Activated CD4-positive, alpha-beta T cell treated with anti-CD3 and anti-CD28 coated beads, Interleukin-2, amount 10 ng/mL, durations not matched to agents 24 days and 14 days (primary cell): Measurements from ENCODE around the gene CARD8. TPM values are rescaled to one million over a fixed set of nuclear protein-coding genes. Genes with fewer than 3 reads are reported as not detected.
A peak's percentile ranks its signal among the peaks of the same experiment; 100 is the strongest.

Experiments used
- DNase-seq: peaks from one replicate; pipeline ENCODE4 v3.0.0; 2022
- H3K27ac Mint-ChIP-seq: one replicate; pipeline ENCODE4 v1.8.0; 2022; ENCODE audit warnings: mild to moderate bottlenecking, mixed read lengths
- H3K27me3 Mint-ChIP-seq: one replicate; pipeline ENCODE4 v1.8.0; 2022; ENCODE audit warnings: mixed read lengths
- H3K36me3 Mint-ChIP-seq: one replicate; pipeline ENCODE4 v1.8.0; 2022; ENCODE audit warnings: low read depth, mild to moderate bottlenecking, mixed read lengths
- H3K4me1 Mint-ChIP-seq: one replicate; pipeline ENCODE4 v1.8.0; 2021; ENCODE audit warnings: mixed read lengths
- H3K4me3 Mint-ChIP-seq: one replicate; pipeline ENCODE4 v1.8.0; 2022; ENCODE audit warnings: mild to moderate bottlenecking, moderate library complexity, mixed read lengths
- H3K9me3 Mint-ChIP-seq: one replicate; pipeline ENCODE4 v1.8.0; 2021; ENCODE audit warnings: mixed read lengths
- intact Hi-C: fragments of 100-400 bp; cut with micrococcal nuclease; formaldehyde crosslinking; loops from one replicate; pipeline ENCODE4 v1.15.1; 2023
- total RNA-seq: library from RNA; stranded (reverse); gene quantifications from 2 replicates; pipeline ENCODE4 v1.2.3, GENCODE V29; 2022

CARD8 gene
- total RNA-seq, 1 donor from 2014 or later: 127 TPM

GRCh38 chr19:48190885-48191284 lies 64.8 kb downstream of the CARD8 start:
- no peak overlapping the region for H3K4me3 Mint-ChIP-seq
- H3K9me3 Mint-ChIP-seq: no peaks in the 10 kb centered on the region
- DNase-seq: no peak
- H3K4me1 Mint-ChIP-seq: peaks cover 2% of the 10 kb centered on the region
- no peaks in the 10 kb centered on the region for H3K27me3 Mint-ChIP-seq
- peaks cover 30% of the 10 kb centered on the region for H3K36me3 Mint-ChIP-seq
- intact Hi-C loops: no loop called here
- no peak overlapping the region for H3K27ac Mint-ChIP-seq

DNA sequence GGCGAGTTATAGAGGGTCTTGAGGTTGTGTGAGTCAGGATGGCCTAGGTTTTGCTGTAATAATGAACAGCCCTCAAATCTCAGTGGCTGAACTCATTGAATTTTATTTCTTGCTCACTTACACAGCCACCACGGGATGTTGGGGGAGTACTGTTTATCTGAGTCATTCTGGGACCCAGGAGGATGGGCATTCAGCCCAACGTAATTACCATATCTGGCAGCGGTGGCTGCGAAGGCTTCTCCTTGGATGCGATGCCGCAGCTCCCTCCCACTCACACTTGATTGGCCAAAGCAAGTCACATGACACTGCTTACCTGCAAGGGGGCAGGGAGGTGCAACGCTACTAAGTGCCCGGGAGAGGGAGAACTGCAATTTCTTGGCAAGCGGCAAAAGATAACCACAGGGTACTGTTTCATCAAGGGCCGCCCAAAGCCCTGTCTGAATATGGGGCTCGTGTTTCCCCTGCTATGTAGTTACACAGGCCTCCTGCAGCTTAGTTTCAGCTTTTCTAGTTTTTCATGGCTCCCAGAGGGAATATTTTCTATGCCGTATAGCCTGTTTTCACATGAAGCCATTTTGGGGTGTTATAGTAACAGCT lies 65.3 kb downstream of the CARD8 start:
- Mint-ChIP-seq H3K9me3 (no peaks in the 10 kb centered on the region), H3K27me3 (no peaks in the 10 kb centered on the region), H3K4me3 (no peak overlapping the region), H3K36me3 (peaks cover 30% of the 10 kb centered on the region), H3K27ac (no peak overlapping the region), H3K4me1 (peaks cover 2% of the 10 kb centered on the region)
- DNase-seq: no peak
- intact Hi-C loops: no loop called here

- H3K27ac Mint-ChIP-seq: no peak overlapping the region
- intact Hi-C loops: no loop called here
- no peak for DNase-seq
- H3K36me3 Mint-ChIP-seq: peaks cover 44% of the 10 kb centered on the region
- no peak overlapping the region for H3K4me3 Mint-ChIP-seq
- H3K27me3 Mint-ChIP-seq: no peaks in the 10 kb centered on the region
- no peaks in the 10 kb centered on the region for H3K9me3 Mint-ChIP-seq
- H3K4me1 Mint-ChIP-seq: no peaks in the 10 kb centered on the region
Measured at GRCh38 chr19:48186541-48186991, 69.1 kb downstream of the CARD8 start.

GRCh38 chr19:48186015-48186414 lies 69.7 kb downstream of the CARD8 start:
- Mint-ChIP-seq H3K36me3 (peaks cover 46% of the 10 kb centered on the region), H3K27ac (no peak overlapping the region), H3K4me3 (no peak overlapping the region), H3K27me3 (no peaks in the 10 kb centered on the region), H3K9me3 (no peaks in the 10 kb centered on the region), H3K4me1 (no peaks in the 10 kb centered on the region)
- intact Hi-C loops: no loop called here
- DNase-seq: no peak

GRCh38 chr19:48183356-48183755 lies 72.4 kb downstream of the CARD8 start:
- Mint-ChIP-seq H3K9me3 (no peaks in the 10 kb centered on the region), H3K4me3 (no peak overlapping the region), H3K27ac (no peak overlapping the region), H3K36me3 (peaks cover 43% of the 10 kb centered on the region), H3K4me1 (no peaks in the 10 kb centered on the region), H3K27me3 (no peaks in the 10 kb centered on the region)
- no peak for DNase-seq
- intact Hi-C loops: no loop called here

DNA sequence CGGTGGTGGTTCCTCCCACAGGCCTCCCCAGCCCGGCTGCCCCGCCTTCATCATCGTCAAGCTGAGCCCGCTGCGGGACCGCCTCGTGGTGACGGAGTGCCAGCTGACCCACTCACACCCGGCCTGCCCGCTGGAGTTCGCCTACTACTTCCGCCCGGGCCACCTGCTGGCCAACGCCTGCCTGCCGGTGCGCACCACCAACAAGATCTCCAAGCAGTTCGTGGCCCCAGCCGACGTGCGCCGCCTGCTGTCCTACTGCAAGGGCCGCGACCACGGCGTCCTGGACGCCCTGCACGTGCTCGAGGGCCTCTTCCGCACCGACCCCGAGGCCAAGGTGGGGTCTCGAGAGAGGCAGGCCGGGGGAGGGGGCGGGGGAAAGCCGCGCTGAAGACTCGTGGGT lies 73.3 kb downstream of the CARD8 start:
- no peak for DNase-seq
- intact Hi-C loops: no loop called here
- Mint-ChIP-seq H3K27ac (no peak overlapping the region), H3K36me3 (peaks cover 36% of the 10 kb centered on the region), H3K4me1 (no peaks in the 10 kb centered on the region), H3K4me3 (no peak overlapping the region), H3K9me3 (no peaks in the 10 kb centered on the region), H3K27me3 (no peaks in the 10 kb centered on the region)

- H3K4me1 Mint-ChIP-seq: peaks cover 3% of the 10 kb centered on the region
- H3K36me3 Mint-ChIP-seq: peaks cover 41% of the 10 kb centered on the region
- no peak for DNase-seq
- intact Hi-C loops: no loop called here
- no peak overlapping the region for H3K4me3 Mint-ChIP-seq
- H3K27me3 Mint-ChIP-seq: no peaks in the 10 kb centered on the region
- no peak overlapping the region for H3K27ac Mint-ChIP-seq
- no peaks in the 10 kb centered on the region for H3K9me3 Mint-ChIP-seq
Measured at GRCh38 chr19:48181505-48181904, 74.2 kb downstream of the CARD8 start.

DNA sequence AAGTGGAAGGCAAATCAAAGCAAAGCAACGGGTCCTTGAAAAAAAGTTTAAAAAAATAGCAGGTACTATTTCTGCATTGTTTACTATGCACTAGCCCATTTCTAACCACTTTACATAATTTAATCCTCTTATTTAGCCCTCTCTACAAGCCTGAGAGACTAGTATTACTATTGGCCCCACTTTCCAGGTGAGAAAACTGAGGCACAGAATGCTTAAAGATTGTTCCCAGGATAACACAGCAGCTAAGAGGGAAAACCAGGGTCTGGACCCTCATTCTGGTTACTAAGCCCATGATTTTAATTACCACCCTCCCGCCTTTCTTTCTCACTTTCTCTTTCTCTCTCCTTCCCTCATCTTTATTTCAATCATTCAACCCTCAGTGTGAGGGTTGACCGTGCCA lies 79.5 kb downstream of the CARD8 start:
- H3K4me1 Mint-ChIP-seq: peaks cover 14% of the 10 kb centered on the region
- no peaks in the 10 kb centered on the region for H3K27me3 Mint-ChIP-seq
- intact Hi-C loops: no loop called here
- no peak for DNase-seq
- H3K4me3 Mint-ChIP-seq: no peak overlapping the region
- H3K9me3 Mint-ChIP-seq: no peaks in the 10 kb centered on the region
- peak overlapping the region; percentile 11 for H3K27ac Mint-ChIP-seq
- H3K36me3 Mint-ChIP-seq: peaks cover 48% of the 10 kb centered on the region

DNA sequence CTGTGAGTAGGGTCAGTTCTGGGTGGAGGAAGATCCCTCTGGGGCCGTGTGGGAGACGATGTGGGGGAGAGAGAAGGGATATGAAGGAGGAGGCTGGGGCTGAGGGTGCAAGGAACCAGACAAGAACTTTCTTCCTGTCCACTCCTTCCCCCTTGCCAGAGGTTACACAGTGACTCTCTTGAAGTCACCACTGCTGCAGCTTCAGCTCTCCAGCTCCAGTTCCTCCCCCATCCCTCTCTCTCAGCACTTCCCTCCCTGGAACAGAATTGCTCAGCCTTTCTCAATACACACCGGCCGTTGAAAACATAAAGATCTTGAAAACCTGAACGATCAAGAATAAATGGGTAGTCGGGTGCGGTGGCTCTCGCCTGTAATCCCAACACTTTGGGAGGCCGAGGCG lies 80.1 kb downstream of the CARD8 start:
- H3K4me1 Mint-ChIP-seq: peaks cover 19% of the 10 kb centered on the region
- H3K9me3 Mint-ChIP-seq: no peaks in the 10 kb centered on the region
- DNase-seq: no peak
- H3K36me3 Mint-ChIP-seq: peaks cover 50% of the 10 kb centered on the region
- no peaks in the 10 kb centered on the region for H3K27me3 Mint-ChIP-seq
- intact Hi-C loops: no loop called here
- H3K27ac Mint-ChIP-seq: no peak overlapping the region
- H3K4me3 Mint-ChIP-seq: no peak overlapping the region

DNA sequence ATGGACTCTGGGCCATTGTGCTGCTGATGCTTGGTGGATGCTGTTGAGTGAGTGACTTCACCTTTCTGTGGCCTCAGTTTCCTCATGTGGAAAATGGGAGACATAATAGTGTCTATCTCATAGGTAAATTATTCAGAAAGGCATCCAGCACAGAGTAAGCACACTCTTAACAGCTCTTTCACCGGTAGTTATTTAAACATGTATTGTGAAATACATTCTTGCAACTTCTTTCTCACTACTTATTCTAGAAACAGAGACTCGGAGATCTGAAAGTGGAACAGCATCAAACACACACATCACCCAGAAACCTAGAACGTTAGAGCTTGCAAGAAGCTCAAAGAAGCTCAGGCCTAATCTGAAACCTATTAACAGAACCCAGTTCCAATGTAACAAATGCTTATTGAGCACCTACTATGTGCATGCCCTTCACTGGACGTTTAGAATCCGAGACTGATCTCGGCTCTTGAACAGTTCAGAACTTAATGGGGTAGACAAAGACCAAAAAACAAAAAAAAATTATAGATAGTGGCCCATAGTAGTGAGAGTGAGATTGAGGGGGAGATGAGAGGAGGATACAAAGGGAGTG lies 81.2 kb downstream of the CARD8 start:
- H3K36me3 Mint-ChIP-seq: peaks cover 45% of the 10 kb centered on the region
- intact Hi-C loops: no loop called here
- peaks cover 19% of the 10 kb centered on the region for H3K4me1 Mint-ChIP-seq
- no peak overlapping the region for H3K4me3 Mint-ChIP-seq
- DNase-seq: no peak
- H3K27ac Mint-ChIP-seq: no peak overlapping the region
- no peaks in the 10 kb centered on the region for H3K9me3 Mint-ChIP-seq
- no peaks in the 10 kb centered on the region for H3K27me3 Mint-ChIP-seq

- Mint-ChIP-seq H3K27ac (no peak overlapping the region), H3K27me3 (no peaks in the 10 kb centered on the region), H3K36me3 (peaks cover 39% of the 10 kb centered on the region), H3K9me3 (no peaks in the 10 kb centered on the region), H3K4me3 (peak overlapping the region; percentile 98), H3K4me1 (peaks cover 34% of the 10 kb centered on the region)
- DNase-seq: no peak
- intact Hi-C loops: loop anchor here (2.0 kb wide), 1 partner anchor 89 kb away; no protein-coding TSS in a partner anchor
Measured at GRCh38 chr19:48171710-48172109, 84.0 kb downstream of the CARD8 start.

DNA sequence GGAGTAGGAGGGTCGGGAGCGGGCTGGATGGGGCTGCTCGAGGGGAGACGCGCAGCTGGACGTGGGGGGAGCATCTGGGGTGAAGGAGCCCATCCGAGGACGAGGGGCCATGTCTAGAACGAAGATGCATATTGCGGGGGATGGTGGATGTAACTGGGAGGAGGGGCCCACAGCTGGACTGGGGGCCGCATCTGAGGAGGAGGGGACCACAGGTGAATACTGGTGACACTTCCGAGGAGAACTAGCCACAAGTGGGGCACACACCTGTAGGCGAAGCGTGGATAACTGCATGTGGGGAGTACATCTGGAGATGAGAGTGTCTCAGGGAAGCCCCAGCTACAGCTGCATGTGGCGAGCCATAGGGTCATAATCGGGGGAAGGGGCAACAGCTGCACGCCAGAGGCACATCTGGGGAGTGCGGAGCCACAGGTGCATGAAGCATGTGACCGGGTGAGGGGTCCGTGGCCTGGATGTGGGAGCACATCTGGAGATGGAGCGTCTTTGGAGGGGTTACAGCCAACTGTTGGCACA lies 84.8 kb downstream of the CARD8 start:
- H3K4me1 Mint-ChIP-seq: peaks cover 34% of the 10 kb centered on the region
- H3K27ac Mint-ChIP-seq: peak overlapping the region; percentile 96
- H3K4me3 Mint-ChIP-seq: peak overlapping the region; percentile 98
- peaks cover 38% of the 10 kb centered on the region for H3K36me3 Mint-ChIP-seq
- H3K27me3 Mint-ChIP-seq: no peaks in the 10 kb centered on the region
- intact Hi-C loops: loop anchor here (1.0 to 2.0 kb wide), 2 partner anchors 33 to 90 kb away; no protein-coding TSS in a partner anchor
- H3K9me3 Mint-ChIP-seq: no peaks in the 10 kb centered on the region
- no peak for DNase-seq

DNA sequence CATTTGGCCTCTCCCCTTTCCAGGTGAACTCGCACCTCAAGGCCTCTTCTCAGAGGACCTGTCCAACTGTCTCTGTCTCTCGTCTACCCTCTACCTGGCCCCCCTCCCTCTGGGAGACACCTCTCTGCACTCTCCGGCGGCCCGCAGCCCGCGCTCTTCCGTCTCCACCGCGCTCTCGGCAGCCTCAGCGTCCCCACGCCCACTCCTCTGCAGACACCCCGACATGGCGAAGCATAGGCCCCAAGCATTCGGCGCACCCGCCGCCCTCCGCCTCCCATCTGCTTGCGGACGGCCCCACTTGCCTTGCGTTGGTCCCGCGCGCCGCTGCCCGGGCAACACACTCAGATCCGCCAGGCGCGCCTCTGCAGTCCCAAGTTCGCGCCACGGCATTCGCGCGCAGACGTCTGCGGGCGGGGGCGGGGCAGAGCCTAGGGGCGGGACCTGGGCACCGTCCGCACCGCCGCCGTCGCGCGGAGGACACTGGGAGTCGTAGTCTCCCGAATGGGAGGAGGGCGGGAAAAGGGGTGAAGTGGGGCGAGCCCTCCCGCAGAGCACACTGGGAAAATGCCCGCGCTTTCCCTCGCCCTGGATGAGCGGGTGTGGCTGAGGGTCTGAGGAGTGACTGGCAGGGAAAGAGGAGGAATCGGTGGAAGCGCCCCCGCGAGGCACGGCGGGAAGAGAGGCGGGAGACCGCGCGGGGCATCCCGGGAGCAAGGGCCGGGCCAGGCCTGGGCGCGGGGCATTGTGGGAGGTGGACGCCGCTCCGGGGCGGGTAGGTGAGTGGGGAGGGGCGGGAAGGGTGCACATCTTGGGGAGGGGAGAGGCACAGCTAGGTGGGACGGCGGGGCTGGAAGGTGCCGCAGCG lies 85.5 kb downstream of the CARD8 start, which contains the start of the genes LIG1 and ZSWIM9:
Gene LIG1 (minus strand): TSS at position 406 of the 865 bp plus-strand sequence. CDS start 4,778 bp downstream, outside the sequence.
Gene ZSWIM9 (plus strand): TSS at position 742 of the 865 bp plus-strand sequence. CDS start 1,123 bp downstream, outside the sequence.
- peak; percentile 97 for DNase-seq
- Mint-ChIP-seq H3K9me3 (no peaks in the 10 kb centered on the region), H3K27me3 (no peaks in the 10 kb centered on the region), H3K4me3 (peak within 1 kb of the TSS; percentile 98), H3K36me3 (peaks cover 36% of the 10 kb centered on the region), H3K4me1 (peaks cover 34% of the 10 kb centered on the region), H3K27ac (peak within 1 kb of the TSS; percentile 96)
- intact Hi-C loops: loop anchor here (1.0 to 2.0 kb wide), 2 partner anchors 34 to 91 kb away; no protein-coding TSS in a partner anchor

DNA sequence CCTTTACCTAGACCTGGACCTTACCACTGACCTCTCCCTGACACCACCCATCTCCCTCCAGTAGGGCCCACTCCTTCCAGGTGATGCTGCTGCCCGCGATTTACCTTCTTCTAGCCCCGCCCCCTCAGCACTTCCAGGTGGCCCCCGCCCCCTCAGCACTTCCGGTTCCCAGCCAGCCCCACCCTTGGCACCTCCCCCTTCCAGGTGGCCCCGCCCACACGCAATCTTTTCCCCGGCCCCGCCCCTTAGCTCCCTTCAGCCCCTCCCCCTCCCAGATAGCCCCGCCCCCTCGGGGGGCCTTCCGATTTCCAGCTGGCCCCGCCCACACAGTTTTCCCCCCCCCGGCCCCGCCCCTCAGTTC lies 86.2 kb downstream of the CARD8 start:
- Mint-ChIP-seq H3K4me1 (peaks cover 32% of the 10 kb centered on the region), H3K27me3 (no peaks in the 10 kb centered on the region), H3K27ac (peak overlapping the region; percentile 96), H3K36me3 (peaks cover 32% of the 10 kb centered on the region), H3K9me3 (no peaks in the 10 kb centered on the region), H3K4me3 (peak overlapping the region; percentile 98)
- DNase-seq: peak; percentile 95
- intact Hi-C loops: no loop called here
